OCI-LY3 (cell line): ENCODE data around the gene ALCAM.

Experiments used
- CTCF ChIP-seq: fragments of 200-600, 300-600 bp; sonication (generic); IDR thresholded peaks from 2 replicates; pipeline ENCODE4 v1.5.1; 2014; ENCODE audit warnings: antibody characterized with exemption, low read length, low read depth
- EZH2phosphoT487 ChIP-seq: fragments of 200-600 bp; shearing (Covaris generic); IDR thresholded peaks from 2 replicates; pipeline ENCODE4 v1.6.1; 2018; ENCODE audit warnings: antibody characterized with exemption, mixed run types, low read depth

DNA sequence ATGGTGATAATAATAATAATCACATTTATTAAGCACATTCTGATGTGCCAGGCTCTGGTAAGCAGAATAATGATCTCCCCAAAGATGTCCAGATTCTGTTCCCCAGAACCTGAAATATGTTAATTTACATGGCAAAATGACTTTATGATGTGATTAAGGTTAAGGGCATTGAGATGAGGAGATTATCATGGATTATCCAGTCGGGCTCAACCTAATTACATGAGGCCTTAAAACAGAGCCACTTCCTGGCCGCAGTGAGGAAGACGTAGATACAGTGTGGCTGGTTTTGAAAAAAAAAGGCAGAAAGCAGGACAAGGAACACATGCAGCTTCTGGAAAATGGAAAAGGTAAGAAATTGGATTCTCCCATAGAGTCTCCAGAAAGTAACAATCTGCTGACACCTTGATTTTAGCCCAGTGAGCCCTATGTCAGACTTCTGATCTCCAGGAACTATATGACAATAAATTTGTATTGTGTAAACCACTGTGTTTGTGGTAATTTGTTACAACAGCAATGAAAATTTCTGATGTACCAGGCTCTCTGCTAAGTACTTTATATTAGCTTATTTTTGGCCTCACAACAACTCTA is 126.7 kb downstream of the ALCAM start:
- TF ChIP-seq CTCF (no peak), EZH2phosphoT487 (no peak)
